MM.1S (cell line): Measurements from ENCODE around the gene CAMK2G.

Source experiments
- DNase-seq: peaks from one replicate; pipeline ENCODE4 v3.0.0-alpha.2; 2015
- H2AFZ ChIP-seq: fragments of 300-600 bp; sonication (generic); 2 replicates; pipeline ENCODE4 v1.6.0; 2016; ENCODE audit warnings: antibody characterized with exemption, low read length
- H3F3A ChIP-seq: fragments of 300-600 bp; sonication (generic); 2 replicates; pipeline ENCODE4 v1.6.1; 2016; ENCODE audit warnings: mild to moderate bottlenecking, antibody characterized with exemption, low read length, moderate library complexity, mixed read lengths; ENCODE audit not compliant: insufficient read depth
- H3K27ac ChIP-seq: fragments of 300-600 bp; sonication (generic); 2 replicates; pipeline ENCODE4 v1.5.1; 2016; ENCODE audit warnings: mild to moderate bottlenecking, low read length
- H3K27me3 ChIP-seq: fragments of 300-600 bp; sonication (generic); replicated peaks from 2 replicates; pipeline ENCODE4 v1.6.0; 2016; ENCODE audit warnings: low read length; ENCODE audit not compliant: insufficient read depth
- H3K36me3 ChIP-seq: fragments of 300-600 bp; sonication (generic); replicated peaks from 2 replicates; pipeline ENCODE4 v1.6.1; 2016; ENCODE audit warnings: mild to moderate bottlenecking, low read length, mixed read lengths; ENCODE audit not compliant: insufficient read depth
- H3K4me1 ChIP-seq: fragments of 300-600 bp; sonication (generic); 2 replicates; pipeline ENCODE4 v1.6.1; 2016; ENCODE audit warnings: low read length, mixed read lengths
- H3K4me2 ChIP-seq: fragments of 300-600 bp; sonication (generic); 2 replicates; pipeline ENCODE4 v1.6.0; 2016; ENCODE audit warnings: low read depth, low read length
- H3K4me3 ChIP-seq: fragments of 300-600 bp; sonication (generic); 2 replicates; pipeline ENCODE4 v1.5.1; 2016; ENCODE audit warnings: low read length, mixed read lengths
- H3K79me2 ChIP-seq: fragments of 300-600 bp; sonication (generic); 2 replicates; pipeline ENCODE4 v1.6.1; 2016; ENCODE audit warnings: mixed run types, low read length, mixed read lengths
- H3K9ac ChIP-seq: fragments of 300-600 bp; sonication (generic); 2 replicates; pipeline ENCODE4 v1.6.1; 2016; ENCODE audit warnings: low read length, mixed read lengths
- H3K9me2 ChIP-seq: fragments of 300-600 bp; sonication (generic); replicated peaks from 2 replicates; pipeline ENCODE4 v1.6.1; 2016; ENCODE audit warnings: mild to moderate bottlenecking, low read length, mixed read lengths; ENCODE audit not compliant: insufficient read depth
- H3K9me3 ChIP-seq: fragments of 300-600 bp; sonication (generic); replicated peaks from 2 replicates; pipeline ENCODE4 v1.6.1; 2016; ENCODE audit warnings: mild to moderate bottlenecking, low read length, mixed read lengths; ENCODE audit not compliant: insufficient read depth
- H4K20me1 ChIP-seq: fragments of 300-600 bp; sonication (generic); 2 replicates; pipeline ENCODE4 v1.6.1; 2016; ENCODE audit warnings: mild to moderate bottlenecking, low read length, moderate library complexity, mixed read lengths; ENCODE audit not compliant: insufficient read depth
- EZH2 ChIP-seq: fragments of 300-600 bp; sonication (generic); optimal IDR thresholded peaks from 2 replicates; pipeline ENCODE3; 2017; ENCODE audit warnings: low read depth, mild to moderate bottlenecking, antibody characterized with exemption, low read length, mixed read lengths
- EZH2phosphoT487 ChIP-seq: fragments of 300-600 bp; sonication (generic); IDR thresholded peaks from 2 replicates; pipeline ENCODE4 v1.6.1; 2018; ENCODE audit warnings: antibody characterized with exemption, low read length
- TF ChIP-seq, protein P1 (sequence below): fragments of 300-600 bp; sonication (generic); IDR thresholded peaks from 2 replicates; pipeline ENCODE4 v1.5.1; 2016; ENCODE audit warnings: antibody characterized with exemption, low read length, mixed read lengths

The CAMK2G gene

DNA sequence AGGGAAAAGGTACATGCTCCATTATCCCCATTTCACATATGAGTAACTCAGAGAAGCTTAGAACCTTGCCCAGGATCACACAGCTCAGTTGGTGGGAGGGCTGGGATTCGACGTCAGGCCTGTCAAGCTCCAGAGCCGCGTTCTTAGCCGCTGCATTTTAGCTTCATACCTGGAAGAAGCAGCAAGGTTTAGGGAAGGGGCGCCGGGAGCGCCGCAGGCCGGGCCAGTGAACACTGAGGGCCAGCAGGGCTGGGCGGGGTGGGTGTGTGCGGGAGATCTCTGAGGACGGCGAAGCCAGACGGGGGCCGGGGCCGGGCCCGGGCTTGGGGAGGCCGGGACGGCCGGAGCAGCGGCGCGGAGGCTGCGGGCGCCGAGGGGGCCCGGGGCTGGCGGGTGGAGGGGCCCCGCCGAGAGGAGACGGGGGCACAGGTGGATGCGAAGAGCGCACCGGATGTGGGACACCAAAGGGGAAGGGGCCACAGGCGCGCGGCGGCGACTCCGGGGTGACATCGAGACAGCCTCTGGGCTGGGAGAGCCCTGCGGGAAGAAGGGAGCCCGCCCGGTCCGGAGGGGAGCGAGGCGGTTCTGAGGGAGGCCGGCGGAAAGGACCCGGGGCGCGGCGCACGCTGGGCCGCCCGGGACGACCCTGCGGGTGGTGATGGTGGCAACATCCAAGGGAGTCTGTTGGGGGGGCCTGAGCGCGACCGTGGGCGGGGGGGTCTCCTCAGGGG is 63.5 kb downstream of the CAMK2G start:
- H3K79me2 ChIP-seq = peaks cover 12% of the 10 kb centered on the region
- no peaks in the 10 kb centered on the region for H3K27me3 ChIP-seq
- peak; percentile 34 for DNase-seq
- TF ChIP-seq EZH2phosphoT487 = no peak
- TF ChIP-seq, protein P1, sequence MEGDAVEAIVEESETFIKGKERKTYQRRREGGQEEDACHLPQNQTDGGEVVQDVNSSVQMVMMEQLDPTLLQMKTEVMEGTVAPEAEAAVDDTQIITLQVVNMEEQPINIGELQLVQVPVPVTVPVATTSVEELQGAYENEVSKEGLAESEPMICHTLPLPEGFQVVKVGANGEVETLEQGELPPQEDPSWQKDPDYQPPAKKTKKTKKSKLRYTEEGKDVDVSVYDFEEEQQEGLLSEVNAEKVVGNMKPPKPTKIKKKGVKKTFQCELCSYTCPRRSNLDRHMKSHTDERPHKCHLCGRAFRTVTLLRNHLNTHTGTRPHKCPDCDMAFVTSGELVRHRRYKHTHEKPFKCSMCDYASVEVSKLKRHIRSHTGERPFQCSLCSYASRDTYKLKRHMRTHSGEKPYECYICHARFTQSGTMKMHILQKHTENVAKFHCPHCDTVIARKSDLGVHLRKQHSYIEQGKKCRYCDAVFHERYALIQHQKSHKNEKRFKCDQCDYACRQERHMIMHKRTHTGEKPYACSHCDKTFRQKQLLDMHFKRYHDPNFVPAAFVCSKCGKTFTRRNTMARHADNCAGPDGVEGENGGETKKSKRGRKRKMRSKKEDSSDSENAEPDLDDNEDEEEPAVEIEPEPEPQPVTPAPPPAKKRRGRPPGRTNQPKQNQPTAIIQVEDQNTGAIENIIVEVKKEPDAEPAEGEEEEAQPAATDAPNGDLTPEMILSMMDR = no peak
- TF ChIP-seq EZH2 = no peak
- H3K4me1 ChIP-seq = no peaks in the 10 kb centered on the region
- H3K4me2 ChIP-seq = peak overlapping the region; percentile 90
- no peaks in the 10 kb centered on the region for H3K36me3 ChIP-seq
- H3K9me3 ChIP-seq = no peaks in the 10 kb centered on the region
- H3K9me2 ChIP-seq = no peaks in the 10 kb centered on the region
- peak overlapping the region; percentile 91 for H3K4me3 ChIP-seq
- H4K20me1 ChIP-seq = no peaks in the 10 kb centered on the region
- H3F3A ChIP-seq = peaks cover 14% of the 10 kb centered on the region
- H3K9ac ChIP-seq = peak overlapping the region; percentile 79
- peak overlapping the region; percentile 77 for H2AFZ ChIP-seq
- H3K27ac ChIP-seq = peak overlapping the region; percentile 62; the same call in 1 of the 2 replicates

DNA sequence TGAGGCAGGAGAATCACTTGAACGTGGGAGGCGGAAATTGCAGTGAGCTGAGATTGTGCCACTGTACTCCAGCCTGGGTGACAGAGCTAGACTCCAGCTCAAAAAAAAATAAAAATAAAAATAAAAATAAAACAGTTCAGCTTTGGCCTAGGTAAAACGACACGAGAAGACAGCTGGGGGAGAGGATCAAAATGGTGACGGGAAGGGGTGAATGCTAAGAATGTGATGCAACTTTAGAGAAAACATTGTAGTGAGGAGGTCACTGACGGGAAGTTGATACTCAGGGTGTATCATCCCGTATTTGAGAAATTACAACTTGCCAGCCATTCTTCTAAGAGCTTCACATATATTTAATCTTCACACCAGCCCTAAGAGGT is 64.0 kb downstream of the CAMK2G start:
- Histone ChIP-seq H3K9me2 (no peaks in the 10 kb centered on the region), H3K27me3 (no peaks in the 10 kb centered on the region), H3K9ac (peak overlapping the region; percentile 79; the same call in 1 of the 2 replicates), H3K4me1 (no peaks in the 10 kb centered on the region), H3K36me3 (no peaks in the 10 kb centered on the region), H2AFZ (peak overlapping the region; percentile 77; the same call in 1 of the 2 replicates), H3K79me2 (peaks cover 12% of the 10 kb centered on the region), H3K9me3 (no peaks in the 10 kb centered on the region), H3F3A (peaks cover 14% of the 10 kb centered on the region), H3K4me2 (peak overlapping the region; percentile 90), H3K27ac (no peak overlapping the region), H3K4me3 (peak overlapping the region; percentile 91), H4K20me1 (no peaks in the 10 kb centered on the region)
- no peak for DNase-seq
- TF ChIP-seq, protein P1 = no peak
- TF ChIP-seq EZH2phosphoT487 (no peak), EZH2 (no peak)

DNA sequence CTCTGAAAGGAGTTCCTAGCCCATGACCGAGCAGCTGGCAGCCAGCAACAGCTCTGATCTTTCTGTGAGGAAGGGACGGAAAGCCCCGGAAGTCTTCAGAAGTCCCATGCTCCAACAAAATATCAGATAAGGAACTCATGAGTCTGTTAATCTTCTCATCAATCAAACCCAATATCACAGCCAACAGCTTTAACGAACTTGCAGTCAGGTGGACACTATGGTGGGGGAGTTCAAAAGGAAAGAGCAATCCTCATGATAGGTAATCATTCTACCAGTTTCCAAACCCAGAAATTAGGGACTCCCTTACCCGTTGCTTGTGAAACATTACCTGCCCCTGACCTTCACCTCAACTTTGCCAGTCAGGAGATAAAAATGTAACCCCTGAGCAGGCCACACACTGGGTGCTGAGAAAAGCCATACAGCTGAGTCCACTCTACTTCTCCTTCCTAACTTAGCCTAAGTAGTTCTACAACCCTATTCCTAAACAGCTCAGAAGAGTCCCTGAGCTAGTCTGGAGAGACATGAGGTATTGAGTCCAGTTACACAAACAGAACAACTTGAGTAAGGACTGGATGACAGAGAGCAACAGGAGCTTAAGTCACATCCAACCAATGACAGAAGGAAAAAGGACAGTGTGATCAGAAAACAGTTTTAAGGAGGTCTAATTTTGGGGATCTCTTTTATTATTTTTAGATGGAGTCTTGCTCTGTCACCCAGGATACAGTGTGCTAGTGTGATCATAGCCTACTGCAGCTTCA is 65.1 kb downstream of the CAMK2G start:
- H3K4me3 ChIP-seq = no peak overlapping the region
- TF ChIP-seq EZH2phosphoT487 (no peak), EZH2 (no peak)
- TF ChIP-seq, protein P1 = no peak
- H4K20me1 ChIP-seq = no peaks in the 10 kb centered on the region
- no peaks in the 10 kb centered on the region for H3K9me3 ChIP-seq
- H3K9me2 ChIP-seq = no peaks in the 10 kb centered on the region
- peaks cover 18% of the 10 kb centered on the region for H3F3A ChIP-seq
- no peaks in the 10 kb centered on the region for H3K36me3 ChIP-seq
- H2AFZ ChIP-seq = no peak overlapping the region
- peaks cover 12% of the 10 kb centered on the region for H3K79me2 ChIP-seq
- H3K9ac ChIP-seq = no peak overlapping the region
- H3K4me1 ChIP-seq = peaks cover 5% of the 10 kb centered on the region
- H3K4me2 ChIP-seq = no peak overlapping the region
- no peaks in the 10 kb centered on the region for H3K27me3 ChIP-seq
- no peak for DNase-seq
- no peak overlapping the region for H3K27ac ChIP-seq
